Measurements from ENCODE around the gene PPARGC1A.

DNA sequence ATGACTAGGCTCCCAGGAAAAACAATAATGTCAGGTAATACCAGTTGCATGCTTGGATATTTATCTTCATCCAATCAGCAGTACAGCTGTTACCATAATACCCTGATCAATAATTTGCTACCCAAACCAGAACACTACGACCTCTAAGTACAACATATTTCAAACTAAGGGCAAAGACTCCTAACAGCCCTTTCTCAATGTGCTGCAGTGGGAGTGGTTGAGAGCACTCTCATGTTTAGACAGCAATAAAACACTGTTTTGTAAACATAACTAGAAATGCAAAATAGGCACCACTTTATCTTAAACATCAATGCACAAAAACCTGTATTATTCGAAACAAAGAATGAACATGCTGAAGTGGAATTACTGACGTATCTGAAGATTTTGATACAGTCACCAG lies 28.9 kb downstream of the PPARGC1A start:
- TF ChIP-seq SMC3 (IDR thresholded peaks at IDR 0.05) (no peak), CHD2 (IDR thresholded peaks at IDR 0.05; ENCODE audit: low read length, partially characterized antibody) (no peak)
